GM12874 (cell line): ENCODE results near the gene TBC1D25.
A peak's percentile ranks its signal among the peaks of the same experiment; 100 is the strongest.

ENCODE experiments used
- TF ChIP-seq, protein P1 (sequence below): IDR thresholded peaks from 2 replicates; pipeline ENCODE4 v1.5.1; 2011; ENCODE audit warnings: low read depth, mild to moderate bottlenecking, control low read depth, low read length, moderate library complexity; ENCODE audit not compliant: insufficient read depth

The TBC1D25 gene

DNA sequence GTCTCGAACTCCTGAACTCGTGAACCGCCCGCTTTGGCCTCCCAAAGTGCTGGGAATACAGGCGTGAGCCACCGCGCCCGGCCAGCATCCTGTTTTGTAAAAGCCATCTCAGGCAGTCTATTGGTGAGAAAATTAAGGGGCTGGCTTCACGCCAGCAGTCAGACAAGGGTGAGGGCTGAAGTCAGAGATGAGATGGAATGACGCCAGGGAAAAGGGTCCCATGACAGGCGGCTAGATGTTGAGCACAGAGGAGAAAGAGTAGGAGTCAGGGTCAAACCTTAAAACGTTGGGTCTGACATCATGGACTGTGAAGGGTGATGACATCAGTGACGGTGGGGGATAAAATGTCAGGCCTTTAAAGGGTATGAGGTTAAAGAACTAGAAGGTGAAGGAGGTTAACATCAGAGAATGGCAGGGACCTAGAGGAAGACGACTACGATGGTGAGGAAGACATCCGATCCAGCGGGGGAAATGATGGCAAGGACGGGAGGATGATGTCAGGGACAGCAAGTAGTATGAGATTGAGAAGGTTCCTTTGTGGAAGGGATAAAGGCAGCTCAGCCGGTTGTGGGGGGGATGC, 34.3 kb downstream of the TBC1D25 start:
- TF ChIP-seq, protein P1, sequence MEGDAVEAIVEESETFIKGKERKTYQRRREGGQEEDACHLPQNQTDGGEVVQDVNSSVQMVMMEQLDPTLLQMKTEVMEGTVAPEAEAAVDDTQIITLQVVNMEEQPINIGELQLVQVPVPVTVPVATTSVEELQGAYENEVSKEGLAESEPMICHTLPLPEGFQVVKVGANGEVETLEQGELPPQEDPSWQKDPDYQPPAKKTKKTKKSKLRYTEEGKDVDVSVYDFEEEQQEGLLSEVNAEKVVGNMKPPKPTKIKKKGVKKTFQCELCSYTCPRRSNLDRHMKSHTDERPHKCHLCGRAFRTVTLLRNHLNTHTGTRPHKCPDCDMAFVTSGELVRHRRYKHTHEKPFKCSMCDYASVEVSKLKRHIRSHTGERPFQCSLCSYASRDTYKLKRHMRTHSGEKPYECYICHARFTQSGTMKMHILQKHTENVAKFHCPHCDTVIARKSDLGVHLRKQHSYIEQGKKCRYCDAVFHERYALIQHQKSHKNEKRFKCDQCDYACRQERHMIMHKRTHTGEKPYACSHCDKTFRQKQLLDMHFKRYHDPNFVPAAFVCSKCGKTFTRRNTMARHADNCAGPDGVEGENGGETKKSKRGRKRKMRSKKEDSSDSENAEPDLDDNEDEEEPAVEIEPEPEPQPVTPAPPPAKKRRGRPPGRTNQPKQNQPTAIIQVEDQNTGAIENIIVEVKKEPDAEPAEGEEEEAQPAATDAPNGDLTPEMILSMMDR = no peak

DNA sequence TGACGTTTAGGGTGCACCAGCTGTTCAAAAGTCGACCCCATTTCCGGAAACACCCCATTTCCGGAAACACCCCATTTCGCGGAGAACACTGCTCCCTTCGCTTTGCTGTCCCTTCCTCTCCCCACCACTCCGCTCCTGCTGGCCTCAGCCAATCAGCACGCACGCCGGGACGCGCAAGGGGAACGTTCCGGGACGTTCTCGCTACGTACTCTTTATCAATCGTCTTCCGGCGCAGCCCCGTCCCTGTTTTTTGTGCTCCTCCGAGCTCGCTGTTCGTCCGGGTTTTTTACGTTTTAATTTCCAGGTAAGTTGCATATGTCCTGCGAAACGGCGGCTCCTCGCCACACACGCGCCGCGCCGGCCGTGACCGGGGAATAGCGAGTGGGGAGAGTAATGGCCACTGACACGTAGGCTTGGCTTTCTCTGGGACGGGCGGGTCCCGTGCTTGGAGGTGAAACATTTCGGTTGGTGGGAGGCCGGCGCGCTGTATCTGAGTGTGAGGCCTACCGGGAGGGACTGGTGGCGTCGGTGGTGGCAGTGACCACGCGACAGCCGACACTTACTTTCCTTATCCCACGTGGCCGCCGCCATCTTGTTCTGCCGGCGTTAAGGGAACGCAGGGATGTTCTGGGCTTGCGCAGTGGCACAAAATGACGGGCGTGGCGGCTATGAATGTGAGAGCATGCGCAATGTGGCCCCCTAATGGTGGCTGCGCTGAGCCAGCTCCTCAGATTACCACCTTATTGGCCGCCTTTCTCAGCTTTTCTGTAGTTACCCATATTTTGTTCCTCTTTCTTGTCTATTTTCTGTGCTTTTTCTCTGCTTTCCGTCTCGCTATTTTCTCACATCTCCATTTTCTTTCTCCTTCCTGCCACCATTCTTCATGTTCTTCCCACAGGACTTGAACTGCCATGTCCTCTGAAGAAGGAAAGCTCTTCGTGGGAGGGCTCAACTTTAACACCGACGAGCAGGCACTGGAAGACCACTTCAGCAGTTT, 35.1 kb downstream of the TBC1D25 start, which contains the start of gene RBM3:
RBM3 (plus strand) TSS at position 215 of the 997 bp plus-strand sequence; CDS start at position 912, 697 bp downstream.
- TF ChIP-seq, protein P1 = peak; percentile 33

- TF ChIP-seq, protein P1 = no peak
These were observed 36.1 kb downstream of the TBC1D25 start for GRCh38 chrX:48575642-48576041.

GRCh38 chrX:48576108-48576507, 36.6 kb downstream of the TBC1D25 start:
- TF ChIP-seq, protein P1 = no peak

- TF ChIP-seq, protein P1 = no peak
These were observed 39.2 kb downstream of the TBC1D25 start for GRCh38 chrX:48578661-48579128.

GRCh38 chrX:48579259-48579658, 39.7 kb downstream of the TBC1D25 start:
- TF ChIP-seq, protein P1 = no peak

- TF ChIP-seq, protein P1 = no peak
These were observed 41.1 kb downstream of the TBC1D25 start for GRCh38 chrX:48580662-48581061.
